ENCODE measurements around the gene SARS1. TPM values are rescaled to one million over a fixed set of nuclear protein-coding genes. Genes with fewer than 3 reads are reported as not detected.
"Not testable (repeated sequence)": the region's sequence is repeated elsewhere in the genome, so short reads cannot be mapped to it uniquely, and the experiment has no call there.

The SARS1 gene
- total RNA-seq, 1 experiment from 2014 or later, result 232 TPM

DNA sequence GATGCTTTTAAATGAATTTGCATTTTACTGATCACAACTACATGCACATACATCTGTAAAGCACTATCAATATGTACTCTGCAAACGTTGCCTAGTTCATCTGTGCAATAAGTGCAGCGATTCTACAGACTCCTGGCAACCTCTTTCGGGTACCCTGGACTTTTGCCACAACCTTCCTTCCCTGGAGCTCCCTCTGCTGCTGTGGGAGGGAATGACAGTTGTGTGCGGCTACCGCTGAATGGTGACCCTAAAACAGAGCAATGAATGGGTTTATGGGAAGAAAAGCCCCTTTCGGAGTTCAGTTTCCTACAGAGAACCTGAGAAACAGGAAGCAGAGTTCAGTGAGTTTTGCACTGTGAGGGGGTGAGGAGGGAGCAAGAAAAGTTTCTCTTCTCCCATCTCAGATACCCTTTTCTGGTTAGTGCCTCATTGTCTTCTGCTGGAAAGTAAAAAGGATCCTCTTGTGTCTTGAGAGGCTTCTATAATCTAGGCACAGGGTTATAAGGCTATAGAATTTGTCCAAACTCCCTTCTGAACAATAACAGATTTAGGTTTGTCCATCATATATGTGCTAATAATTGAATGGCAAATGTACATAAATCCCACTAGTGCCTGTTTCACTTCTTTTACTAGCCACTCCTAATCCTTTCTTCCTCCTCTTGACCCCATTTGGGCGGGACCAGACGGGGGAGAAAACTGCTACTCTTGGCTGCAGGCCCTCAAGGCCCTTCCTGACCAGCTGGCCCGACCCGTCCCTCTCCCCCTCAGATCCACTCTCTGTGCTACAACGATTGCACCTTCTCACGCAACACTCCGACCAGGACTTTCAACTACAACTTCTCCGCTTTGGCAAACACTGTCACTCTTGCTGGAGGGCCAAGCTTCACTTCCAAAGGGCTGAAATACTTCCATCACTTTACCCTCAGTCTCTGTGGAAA lies 19.8 kb upstream of the SARS1 start:
- peak; percentile 33 for DNase-seq (ENCODE audit: low spot score)

DNA sequence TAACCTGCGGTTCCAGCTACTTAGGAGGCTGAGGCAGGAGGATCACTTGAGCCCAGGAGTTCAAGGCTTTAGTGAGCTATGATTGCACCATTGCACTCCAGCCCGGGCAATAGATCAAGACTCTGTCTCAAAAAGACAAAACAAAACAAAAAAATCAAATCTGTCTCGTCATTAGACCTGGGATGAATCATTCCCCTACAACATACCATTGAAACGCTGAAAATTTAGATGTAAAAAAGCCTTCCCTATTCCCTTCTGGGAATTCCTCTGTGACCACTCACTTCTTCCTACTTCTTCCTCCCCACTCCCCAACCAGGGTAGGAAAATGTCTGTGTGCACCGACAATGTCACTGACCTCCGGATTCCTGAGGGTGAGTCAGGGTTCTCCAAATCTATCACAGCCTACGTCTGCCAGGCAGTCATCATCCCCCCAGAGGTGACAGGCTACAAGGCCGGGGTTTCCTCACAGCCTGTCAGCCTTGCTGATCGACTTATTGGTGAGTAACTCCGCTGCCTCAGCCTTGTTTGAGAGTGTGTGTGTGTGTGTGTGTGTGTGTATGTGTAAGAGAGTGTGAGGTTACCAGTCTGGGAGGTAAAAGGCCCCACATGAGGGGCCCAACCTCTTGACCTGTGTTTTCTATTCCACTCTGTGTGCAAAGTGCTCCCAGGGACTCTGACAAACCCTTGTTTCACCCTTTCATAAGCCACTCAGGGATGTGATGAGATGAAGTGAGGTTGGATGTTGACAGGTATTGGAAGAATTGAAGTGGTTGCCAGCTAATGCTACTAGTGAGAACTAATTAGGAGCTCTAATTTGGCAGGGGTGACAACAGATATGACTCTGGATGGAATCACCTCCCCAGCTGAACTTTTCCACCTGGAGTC lies 16.3 kb upstream of the SARS1 start:
- DNase-seq (ENCODE audit: low spot score), result peak; percentile 98

DNA sequence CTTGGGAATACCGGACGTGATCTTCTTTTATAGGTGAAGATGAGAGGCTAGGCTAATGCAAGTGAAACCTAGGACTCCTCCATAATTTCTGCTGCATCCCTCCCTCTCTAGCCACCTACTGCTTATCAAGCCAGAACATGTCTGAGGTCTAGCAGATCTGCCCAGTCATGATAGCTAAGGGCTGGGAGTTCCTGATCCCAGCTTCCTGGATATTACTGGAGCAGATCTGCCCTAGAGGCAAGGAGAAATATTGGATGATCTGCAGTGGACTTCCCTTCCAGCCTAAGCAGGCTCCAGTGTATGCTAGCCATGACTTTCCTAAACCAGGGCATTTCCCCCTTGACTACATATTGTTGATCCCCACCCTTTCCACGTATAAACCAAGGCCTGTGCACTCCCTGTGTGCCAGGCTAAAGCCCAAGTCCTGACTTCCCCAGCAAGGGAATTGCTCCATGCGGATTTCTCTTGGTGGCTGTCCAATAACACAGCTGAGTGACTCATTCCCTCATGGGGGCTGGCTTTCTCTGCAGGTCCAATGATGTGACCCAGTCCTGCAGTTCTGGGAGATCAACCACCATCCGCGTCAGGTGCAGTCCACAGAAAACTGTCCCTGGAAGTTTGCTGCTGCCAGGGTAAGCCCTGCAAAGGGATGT lies 15.5 kb upstream of the SARS1 start:
- peak; percentile 85 for DNase-seq (ENCODE audit: low spot score)

- peak; percentile 83 for DNase-seq (ENCODE audit: low spot score)
These were observed 15.0 kb upstream of the SARS1 start for GRCh38 chr1:109198745-109199144.

DNA sequence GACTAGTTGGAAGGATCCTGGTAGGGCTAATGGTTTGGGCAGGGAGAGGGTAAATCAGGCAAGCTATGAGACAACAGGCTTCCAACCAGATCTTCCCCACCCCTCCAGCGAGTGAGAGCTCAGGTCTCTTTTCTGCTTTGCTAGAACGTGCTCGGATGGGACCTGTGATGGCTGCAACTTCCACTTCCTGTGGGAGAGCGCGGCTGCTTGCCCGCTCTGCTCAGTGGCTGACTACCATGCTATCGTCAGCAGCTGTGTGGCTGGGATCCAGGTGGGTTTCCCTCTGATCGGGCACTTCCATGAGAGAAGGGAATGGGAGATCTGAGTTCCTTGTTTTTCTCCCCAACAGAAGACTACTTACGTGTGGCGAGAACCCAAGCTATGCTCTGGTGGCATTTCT lies 14.0 kb upstream of the SARS1 start:
- no peak for DNase-seq (ENCODE audit: low spot score)

GRCh38 chr1:109201123-109201703 lies 12.5 kb upstream of the SARS1 start:
- DNase-seq (ENCODE audit: low spot score), result peak; percentile 71

GRCh38 chr1:109204484-109204883 lies 9.2 kb upstream of the SARS1 start:
- DNase-seq (ENCODE audit: low spot score), result no peak

DNA sequence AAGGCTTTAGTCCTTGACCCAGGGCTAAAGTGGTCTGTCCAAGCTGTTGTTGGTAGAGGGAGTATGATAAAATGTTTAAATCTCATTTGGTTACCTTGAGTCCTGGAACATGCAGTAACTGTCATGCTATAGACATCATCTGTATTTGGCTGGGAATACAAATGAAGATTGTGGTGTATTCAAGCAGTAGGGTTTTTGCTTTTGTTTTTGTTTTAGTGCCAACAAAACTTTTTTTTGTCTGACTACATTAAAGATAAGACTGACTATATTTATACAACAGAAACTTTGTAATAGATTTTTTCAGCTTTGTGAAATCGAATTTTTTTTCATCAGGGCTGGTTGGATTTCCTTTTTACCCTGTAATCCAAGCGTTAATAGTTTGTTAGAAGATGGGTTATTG lies 7.4 kb upstream of the SARS1 start:
- no peak for DNase-seq (ENCODE audit: low spot score)

DNA sequence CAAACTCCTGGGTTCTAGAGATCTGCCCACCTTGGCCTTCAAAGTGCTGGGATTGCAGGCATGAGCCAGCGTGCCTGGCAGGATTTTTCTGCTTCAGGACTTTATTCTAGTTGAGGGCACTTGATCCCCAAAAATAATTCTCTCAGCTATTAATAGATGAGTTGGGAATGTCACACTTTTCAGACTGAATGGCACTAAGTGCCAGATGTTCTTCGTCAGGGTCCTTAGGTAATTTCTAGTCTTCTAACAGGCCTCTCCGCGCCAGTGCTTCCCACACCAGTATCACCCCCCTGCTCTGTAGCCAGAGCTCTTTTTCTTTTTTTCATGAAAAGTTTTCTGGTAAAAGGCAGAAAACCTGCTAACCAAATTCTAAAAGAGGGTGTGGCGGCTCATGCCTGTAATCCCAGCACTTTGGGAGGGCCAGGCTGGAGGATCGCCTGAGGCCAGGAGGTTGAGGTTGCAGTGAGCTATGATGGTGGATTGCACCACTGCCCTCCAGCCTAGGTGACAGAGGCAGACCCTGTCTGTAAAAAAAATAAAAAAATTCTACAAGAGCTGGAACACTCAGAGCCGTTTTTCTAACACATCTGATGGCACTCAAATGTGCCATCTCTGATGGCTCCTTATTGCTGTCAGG lies 6.1 kb upstream of the SARS1 start:
- no peak for DNase-seq (ENCODE audit: low spot score)

GRCh38 chr1:109208394-109208793 lies 5.3 kb upstream of the SARS1 start:
- no peak for DNase-seq (ENCODE audit: low spot score)

GRCh38 chr1:109208836-109209463 lies 4.8 kb upstream of the SARS1 start:
- peak; percentile 43 for DNase-seq (ENCODE audit: low spot score)

DNA sequence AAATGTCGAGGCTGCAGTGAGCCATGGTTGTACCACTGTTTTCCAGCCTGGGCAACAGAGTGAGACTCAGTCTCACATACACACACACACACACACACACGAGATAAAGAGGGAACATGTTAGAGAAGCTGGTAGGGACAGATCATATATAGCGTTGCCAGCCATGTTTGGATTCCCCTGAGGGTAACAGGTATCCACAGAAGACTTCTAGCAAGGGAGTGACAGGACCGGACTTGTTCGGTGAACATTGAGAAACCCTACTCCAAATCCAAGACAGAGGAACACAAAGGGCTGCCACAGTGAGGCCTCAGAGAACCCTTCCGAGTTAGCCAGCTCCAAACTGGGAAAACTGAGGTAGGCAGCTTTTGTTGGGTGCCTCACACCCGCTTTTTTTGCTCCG lies 3.7 kb upstream of the SARS1 start:
- DNase-seq (ENCODE audit: low spot score), result no peak

DNA sequence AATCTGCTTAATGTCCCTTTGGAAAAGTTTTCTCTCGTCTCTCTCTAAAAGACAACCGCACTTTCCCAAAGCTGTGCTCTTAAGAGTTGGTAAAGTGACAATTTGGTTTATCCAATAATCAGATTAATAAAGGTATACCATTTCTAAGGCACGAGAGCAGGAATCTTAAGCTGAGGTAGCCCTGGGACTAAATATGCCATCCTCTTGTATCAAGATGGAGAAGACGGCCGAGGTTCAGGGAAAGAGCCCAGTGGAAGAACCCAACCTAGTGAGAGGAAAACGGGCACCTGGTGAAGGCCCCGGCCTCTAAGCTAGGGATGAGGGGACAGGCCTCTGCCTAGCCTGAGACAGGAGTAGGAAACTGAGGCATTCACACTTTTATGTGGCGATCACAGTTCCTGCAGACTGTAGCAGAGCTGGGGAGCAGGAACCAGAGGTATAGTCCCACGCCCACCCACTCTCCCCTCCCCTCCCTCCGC lies 334 bp upstream of the SARS1 start:
- no peak for DNase-seq (ENCODE audit: low spot score)

DNA sequence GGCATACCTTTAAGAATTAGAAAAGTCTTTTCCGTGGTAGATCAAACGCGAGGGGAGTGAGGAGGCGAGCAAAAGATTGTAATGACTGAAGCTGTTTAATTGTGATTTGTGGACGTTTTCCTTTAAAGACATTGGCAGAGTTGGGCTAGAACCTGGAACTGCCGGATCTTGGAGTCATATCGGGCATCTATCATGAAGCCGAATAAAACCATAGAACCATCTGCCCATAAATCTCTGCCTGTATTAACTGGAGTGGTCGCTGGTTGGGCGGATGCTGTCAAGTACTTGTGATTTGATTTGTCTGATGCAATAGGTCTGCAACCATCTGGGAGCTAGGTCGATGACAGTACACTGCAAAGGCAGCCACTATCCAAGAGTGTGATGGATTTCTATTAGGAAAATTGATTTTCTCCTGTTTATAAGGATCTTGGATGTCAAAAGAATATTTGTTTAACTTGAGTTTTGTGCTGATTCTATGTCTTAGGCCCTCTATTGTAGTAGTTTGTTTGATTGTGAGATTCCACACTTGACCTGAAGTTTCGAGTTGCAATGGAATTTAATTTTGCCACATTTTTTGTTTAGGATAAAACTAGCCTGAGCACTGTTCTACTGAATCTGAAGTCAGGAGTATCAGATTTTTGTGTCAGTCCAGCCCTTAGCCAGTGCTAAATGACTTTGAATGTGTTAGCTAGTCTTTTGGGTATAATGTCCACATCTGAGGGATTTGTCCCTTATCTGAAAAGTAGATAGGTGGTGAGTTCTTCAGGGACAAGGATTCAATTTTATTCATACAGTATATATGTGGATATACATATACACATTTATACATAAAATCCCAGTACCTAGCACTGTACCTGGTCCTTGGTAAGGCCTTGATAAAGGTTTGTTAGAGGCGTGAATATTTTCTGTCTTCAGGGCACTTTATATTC lies 1.2 kb downstream of the SARS1 start:
- DNase-seq (ENCODE audit: low spot score), result peak; percentile 70

GRCh38 chr1:109216662-109217061 lies 2.9 kb downstream of the SARS1 start:
- no peak for DNase-seq (ENCODE audit: low spot score)

DNA sequence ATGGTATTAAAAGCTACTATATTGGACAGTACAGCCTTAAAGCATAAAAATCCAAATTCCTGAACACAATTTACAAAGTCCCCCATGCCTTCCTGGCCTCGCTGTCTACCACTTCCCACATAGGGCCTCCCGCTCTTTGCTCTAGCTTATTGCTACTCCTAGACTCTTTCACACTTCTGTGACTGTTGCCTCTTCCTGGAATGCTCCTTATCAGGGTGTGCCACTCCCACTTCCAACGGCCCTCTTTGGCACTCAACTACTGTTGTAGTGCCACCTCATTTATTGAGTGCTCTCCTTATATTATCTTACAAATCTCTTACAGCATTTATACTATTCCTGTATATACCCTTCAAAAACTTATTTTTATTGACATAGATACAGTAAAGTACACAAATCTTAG lies 4.8 kb downstream of the SARS1 start:
- peak; percentile 45 for DNase-seq (ENCODE audit: low spot score)

DNA sequence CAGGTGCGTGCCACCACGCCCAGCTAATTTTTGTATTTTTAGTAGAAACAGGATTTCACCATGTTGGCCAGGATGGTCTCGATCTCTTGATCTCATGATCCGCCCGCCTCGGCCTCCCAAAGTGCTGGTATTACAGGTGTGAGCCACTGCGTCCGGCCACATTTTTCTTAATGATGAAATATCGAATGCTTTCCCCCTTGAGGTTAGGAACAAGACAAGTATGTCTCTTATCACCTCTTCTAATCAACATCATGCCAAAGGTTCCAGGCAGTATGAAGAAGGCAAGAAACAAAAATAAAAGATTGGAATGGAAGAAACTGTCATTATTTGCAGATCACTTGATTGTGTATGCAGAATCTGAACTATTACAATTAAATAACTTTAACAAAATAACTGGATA lies 7.5 kb downstream of the SARS1 start:
- not testable (repeated sequence) for DNase-seq (ENCODE audit: low spot score)

GRCh38 chr1:109225308-109225707 lies 11.6 kb downstream of the SARS1 start:
- no peak for DNase-seq (ENCODE audit: low spot score)

DNA sequence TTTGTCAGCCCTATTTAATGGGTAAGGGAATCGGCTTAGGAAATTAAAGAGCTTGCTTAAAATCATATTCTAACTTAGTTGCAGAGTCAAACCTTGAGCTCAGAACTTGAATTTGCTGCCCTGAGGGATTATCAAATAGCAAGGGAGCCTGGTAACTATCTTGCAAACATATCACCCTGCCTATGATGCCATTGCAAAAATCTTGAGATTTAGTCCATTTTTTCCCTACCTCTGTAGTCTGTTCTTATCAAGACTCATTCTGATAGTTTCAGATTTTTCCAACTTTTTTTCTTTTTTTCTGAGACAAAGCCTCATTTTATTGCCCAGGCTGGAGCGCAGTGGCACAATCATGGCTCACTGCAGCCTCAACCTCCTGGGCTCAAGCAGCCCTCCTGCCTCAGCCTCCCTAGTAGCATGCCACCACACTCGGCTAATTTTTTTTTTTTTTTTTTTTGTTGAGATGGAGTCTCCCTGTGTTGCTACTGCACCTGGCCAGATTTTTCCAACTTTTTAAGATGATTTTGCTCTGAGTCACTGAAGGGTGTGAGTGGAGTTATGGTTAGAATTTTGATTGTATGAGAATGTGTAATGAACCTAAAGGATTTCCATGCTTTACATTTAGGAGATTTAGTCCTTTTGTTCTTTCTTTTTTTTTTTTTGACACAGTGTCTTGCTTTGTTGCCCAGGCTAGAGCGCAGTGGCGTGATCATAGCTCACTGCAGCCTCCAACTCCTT lies 12.2 kb downstream of the SARS1 start:
- DNase-seq (ENCODE audit: low spot score), result peak; percentile 63

All from A172 (cell line).